Measurements from ENCODE around the gene CHCT1. TPM values are rescaled to one million over a fixed set of nuclear protein-coding genes. Genes with fewer than 3 reads are reported as not detected.
"Not testable (repeated sequence)": the region's sequence is repeated elsewhere in the genome, so short reads cannot be mapped to it uniquely, and the experiment has no call there.

Gene CHCT1
- 100 to 1,000 TPM in 1 of 2 donors, 10 to 100 TPM in 1; 64.0 to 102 TPM for total RNA-seq
- 281 TPM for polyA plus RNA-seq (ENCODE audit: insufficient read depth, low read depth, low replicate concordance)
- long read RNA-seq, donor 1 = 0 reads
- long read RNA-seq, donor 2 = 0 reads

GRCh38 chr17:60422162-60422665 is at the start of gene CHCT1:
Gene CHCT1, plus strand, starts transcription at chr17:60422489. Its CDS starts 104 bp downstream, at chr17:60422593.
- TF ChIP-seq POLR2A (IDR thresholded peaks at IDR 0.05) (no peak), CTCF (IDR thresholded peaks at IDR 0.05) (no peak)
- Histone ChIP-seq H3K9me3 (no peaks in the 10 kb centered on the region), H3K4me1 (no peaks in the 10 kb centered on the region), H3K4me3 (peak within 1 kb of the TSS; percentile 55 to 59), H3K27ac (peak within 1 kb of the TSS; percentile 20 to 62), H3K27me3 (no peaks in the 10 kb centered on the region), H3K36me3 (ENCODE audit: low read depth, missing control alignments) (no peaks in the 10 kb centered on the region)
- WGBS, 2 donors = 47 to 49% methylated on average over 14 to 17 of the region's 18 CpGs
- intact Hi-C loops (cut with DNase I; ENCODE audit: low total_unique reads) = no loop called here
- peak; percentile 22 for DNase-seq

GRCh38 chr17:60372790-60373483 is 49.4 kb upstream of the CHCT1 start:
- WGBS, 2 donors = 90 to 95% methylated on average over 6 of the region's 6 CpGs
- Histone ChIP-seq H3K27ac (no peak overlapping the region), H3K4me3 (no peak overlapping the region), H3K27me3 (no peaks in the 10 kb centered on the region), H3K9me3 (no peaks in the 10 kb centered on the region), H3K36me3 (ENCODE audit: low read depth, missing control alignments) (no peaks in the 10 kb centered on the region), H3K4me1 (no peaks in the 10 kb centered on the region)
- DNase-seq = no peak
- TF ChIP-seq POLR2A (IDR thresholded peaks at IDR 0.05) (no peak), CTCF (IDR thresholded peaks at IDR 0.05) (no peak)
- intact Hi-C loops (cut with DNase I; ENCODE audit: low total_unique reads) = no loop called here

GRCh38 chr17:60378187-60378586 is 44.1 kb upstream of the CHCT1 start:
- H3K4me3 ChIP-seq; H3K9me3 ChIP-seq; H3K4me1 ChIP-seq; DNase-seq; H3K36me3 ChIP-seq (ENCODE audit: low read depth, missing control alignments); H3K27ac ChIP-seq; H3K27me3 ChIP-seq; intact Hi-C loops (cut with DNase I; ENCODE audit: low total_unique reads): not testable (repeated sequence)
- WGBS, 2 donors = 81 to 91% methylated on average over 1 of the region's 1 CpG

- H3K27me3 ChIP-seq; intact Hi-C loops (cut with DNase I; ENCODE audit: low total_unique reads); DNase-seq; H3K4me3 ChIP-seq; H3K36me3 ChIP-seq (ENCODE audit: low read depth, missing control alignments); H3K9me3 ChIP-seq; H3K4me1 ChIP-seq; H3K27ac ChIP-seq: not testable (repeated sequence)
- 57 to 74% methylated on average over 2 to 3 of the region's 3 CpGs for WGBS, 2 donors
These were observed 42.8 kb upstream of the CHCT1 start for GRCh38 chr17:60379461-60379860.

- no peaks in the 10 kb centered on the region for H3K4me1 ChIP-seq
These were observed 40.3 kb upstream of the CHCT1 start for GRCh38 chr17:60381958-60382357.

More at GRCh38 chr17:60381958-60382357, 40.3 kb upstream of the CHCT1 start:
- intact Hi-C loops (cut with DNase I; ENCODE audit: low total_unique reads) = no loop called here
- H3K27me3 ChIP-seq = no peaks in the 10 kb centered on the region
- H3K36me3 ChIP-seq (ENCODE audit: low read depth, missing control alignments) = no peaks in the 10 kb centered on the region
- no peak for DNase-seq
- WGBS, 2 donors = 74 to 78% methylated on average over 4 of the region's 4 CpGs
- no peak overlapping the region for H3K27ac ChIP-seq
- H3K9me3 ChIP-seq = no peaks in the 10 kb centered on the region
- H3K4me3 ChIP-seq = no peak overlapping the region
- TF ChIP-seq CTCF (IDR thresholded peaks at IDR 0.05) = no peak
